Lower leg skin (tissue), 4 donors: ENCODE data around the gene PPP1R12B. TPM values are rescaled to one million over a fixed set of nuclear protein-coding genes. Genes with fewer than 3 reads are reported as not detected.
A peak's percentile ranks its signal among the peaks of the same experiment; 100 is the strongest.
"Not testable (repeated sequence)": the region's sequence is repeated elsewhere in the genome, so short reads cannot be mapped to it uniquely, and the experiment has no call there.

Experiments
- DNase-seq, 2 donors: peaks; one replicate each; pipeline ENCODE4 v3.0.0-alpha.2; 2019; ENCODE audit warnings: low spot score in 2 of 2
- H3K4me3 ChIP-seq: fragments of 200-600 bp; sonication (generic); 2 replicates; pipeline ENCODE4 v1.5.1; 2017; ENCODE audit warnings: mild to moderate bottlenecking, low read depth; ENCODE audit not compliant: poor library complexity, severe bottlenecking
- CTCF ChIP-seq, 3 donors: fragments of 450-650 bp; IDR thresholded peaks; one replicate each; pipeline ENCODE4 v1.5.1; 2016; ENCODE audit warnings: antibody characterized with exemption in 3 of 3, mild to moderate bottlenecking in 3 of 3, moderate library complexity in 2 of 3
- POLR2A ChIP-seq, 2 donors: fragments of 450-650 bp; IDR thresholded peaks; one replicate each; pipeline ENCODE4 v1.6.1; 2016 to 2017; ENCODE audit warnings: antibody characterized with exemption in 2 of 2, mild to moderate bottlenecking in 1 of 2, moderate library complexity in 1 of 2
- WGBS, 2 donors: methylation state at CpG; one replicate each; pipeline ENCODE4 v1.1.5; 2018; 5-methylcytosine and 5-hydroxymethylcytosine counted together
- intact Hi-C: fragments of 100-400 bp; cut with DNase I; formaldehyde crosslinking; loops from one replicate; pipeline ENCODE4 v1.15.0; 2023; ENCODE audit warnings: low total_unique reads
- total RNA-seq, 4 donors: library from RNA; depleted of rRNA; stranded (reverse); fragments of >200 nt; gene quantifications; one replicate each; pipeline ENCODE4 v1.1.0, GENCODE V29; 2016

Gene PPP1R12B
- total RNA-seq, 4 donors from 2014 or later = 14.6 to 50.8 (median 30.6) TPM

- 52 to 68% methylated on average over 1 of the region's 1 CpG for WGBS, 2 donors
- DNase-seq = no peak
- H3K4me3 ChIP-seq = no peak overlapping the region
- intact Hi-C loops = no loop called here
- TF ChIP-seq CTCF (IDR thresholded peaks at IDR 0.05) = no peak
Measured at GRCh38 chr1:202531472-202531811, 182.9 kb downstream of the PPP1R12B start.

- H3K4me3 ChIP-seq, intact Hi-C loops, DNase-seq: not testable (repeated sequence)
- 51 to 55% methylated on average over 6 of the region's 6 CpGs for WGBS, 2 donors
Measured at GRCh38 chr1:202531812-202532616, 183.5 kb downstream of the PPP1R12B start.

- intact Hi-C loops, H3K4me3 ChIP-seq: not testable (repeated sequence)
- WGBS, 2 donors = 9 to 14% methylated on average over 5 of the region's 5 CpGs
- DNase-seq = peak in 1 of 2 donors; percentile 48
Measured at GRCh38 chr1:202539166-202539574, 190.7 kb downstream of the PPP1R12B start.

GRCh38 chr1:202539583-202539982, 191.1 kb downstream of the PPP1R12B start:
- H3K4me3 ChIP-seq, intact Hi-C loops, DNase-seq: not testable (repeated sequence)
- WGBS, 2 donors = 21 to 33% methylated on average over 5 of the region's 5 CpGs

- TF ChIP-seq CTCF (IDR thresholded peaks at IDR 0.05) = no peak
- no peak for DNase-seq
- no peak overlapping the region for H3K4me3 ChIP-seq
- intact Hi-C loops = no loop called here
- WGBS, 2 donors = 33 to 42% methylated on average over 6 of the region's 6 CpGs
Measured at GRCh38 chr1:202540014-202540413, 191.5 kb downstream of the PPP1R12B start.

GRCh38 chr1:202540448-202540847, 191.9 kb downstream of the PPP1R12B start:
- intact Hi-C loops = no loop called here
- no peak overlapping the region for H3K4me3 ChIP-seq
- TF ChIP-seq POLR2A (IDR thresholded peaks at IDR 0.05) (no peak), CTCF (IDR thresholded peaks at IDR 0.05) (no peak)
- WGBS, 2 donors = 24 to 26% methylated on average over 2 of the region's 2 CpGs
- DNase-seq = no peak

GRCh38 chr1:202540858-202541257, 192.4 kb downstream of the PPP1R12B start:
- H3K4me3 ChIP-seq, intact Hi-C loops, DNase-seq: not testable (repeated sequence)
- WGBS, 2 donors = 66 to 73% methylated on average over 2 of the region's 2 CpGs

GRCh38 chr1:202542415-202542814, 193.9 kb downstream of the PPP1R12B start:
- intact Hi-C loops, DNase-seq, H3K4me3 ChIP-seq: not testable (repeated sequence)

- 40 to 58% methylated on average over 11 of the region's 11 CpGs for WGBS, 2 donors
- peak; percentile 55 to 85 for DNase-seq
- H3K4me3 ChIP-seq, intact Hi-C loops: not testable (repeated sequence)
Measured at GRCh38 chr1:202543537-202543936, 195.0 kb downstream of the PPP1R12B start.

GRCh38 chr1:202544766-202545449, 196.4 kb downstream of the PPP1R12B start:
- H3K4me3 ChIP-seq, intact Hi-C loops, DNase-seq: not testable (repeated sequence)
- WGBS, 2 donors = 62 to 73% methylated on average over 6 of the region's 6 CpGs

GRCh38 chr1:202545647-202546303, 197.3 kb downstream of the PPP1R12B start:
- WGBS, 2 donors = 66 to 68% methylated on average over 3 of the region's 3 CpGs
- H3K4me3 ChIP-seq, intact Hi-C loops, DNase-seq: not testable (repeated sequence)
